HG03469 (cell line): ENCODE results near the gene SLC44A1.
"Not testable (repeated sequence)": the region's sequence is repeated elsewhere in the genome, so short reads cannot be mapped to it uniquely, and the experiment has no call there.

ENCODE experiments used
- ATAC-seq: cut with Tn5 transposase; IDR thresholded peaks from one replicate; pipeline ENCODE4 v1.9.1; 2021; ENCODE audit warnings: mild to moderate bottlenecking, moderate library complexity, moderate number of reproducible peaks; ENCODE audit not compliant: unreplicated experiment

The SLC44A1 gene

DNA sequence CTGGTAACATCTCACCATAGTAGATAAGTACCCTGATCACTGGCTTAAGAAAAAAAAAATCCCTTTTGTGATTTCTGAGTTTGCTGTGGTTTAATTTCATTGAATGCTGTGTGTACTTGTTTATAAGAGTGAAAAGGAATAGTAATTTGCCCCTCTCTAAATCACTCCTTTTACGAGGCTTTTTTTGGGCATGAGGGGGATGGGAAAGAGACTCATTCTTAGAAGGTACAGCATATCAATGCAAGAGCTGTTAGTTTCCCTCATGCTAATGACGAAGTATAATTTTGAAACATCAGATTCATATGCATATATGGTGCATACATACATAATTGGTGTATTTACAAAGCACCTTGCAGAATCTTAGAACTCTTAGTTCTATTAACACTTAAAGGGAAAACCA lies 2.4 kb upstream of the SLC44A1 start:
- no peak for ATAC-seq

DNA sequence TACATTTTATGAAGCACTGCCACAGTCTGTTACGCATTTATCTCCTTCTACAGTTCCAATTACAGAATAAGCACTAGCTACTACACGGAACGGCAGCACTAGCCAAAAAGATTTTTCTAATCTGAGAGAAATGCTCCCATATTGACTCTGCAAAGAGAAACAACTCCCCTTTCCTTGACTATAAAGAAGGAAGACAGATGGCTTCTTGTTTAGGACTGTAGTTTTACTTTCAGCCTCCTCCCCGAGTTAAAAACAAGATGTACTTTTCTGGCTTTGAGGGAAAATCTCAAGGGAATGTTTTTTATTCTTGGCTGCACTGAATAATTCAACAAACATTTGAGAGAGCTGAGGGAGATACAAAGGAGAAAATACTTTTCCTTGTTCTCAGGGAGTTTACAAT lies 1.9 kb upstream of the SLC44A1 start:
- no peak for ATAC-seq

DNA sequence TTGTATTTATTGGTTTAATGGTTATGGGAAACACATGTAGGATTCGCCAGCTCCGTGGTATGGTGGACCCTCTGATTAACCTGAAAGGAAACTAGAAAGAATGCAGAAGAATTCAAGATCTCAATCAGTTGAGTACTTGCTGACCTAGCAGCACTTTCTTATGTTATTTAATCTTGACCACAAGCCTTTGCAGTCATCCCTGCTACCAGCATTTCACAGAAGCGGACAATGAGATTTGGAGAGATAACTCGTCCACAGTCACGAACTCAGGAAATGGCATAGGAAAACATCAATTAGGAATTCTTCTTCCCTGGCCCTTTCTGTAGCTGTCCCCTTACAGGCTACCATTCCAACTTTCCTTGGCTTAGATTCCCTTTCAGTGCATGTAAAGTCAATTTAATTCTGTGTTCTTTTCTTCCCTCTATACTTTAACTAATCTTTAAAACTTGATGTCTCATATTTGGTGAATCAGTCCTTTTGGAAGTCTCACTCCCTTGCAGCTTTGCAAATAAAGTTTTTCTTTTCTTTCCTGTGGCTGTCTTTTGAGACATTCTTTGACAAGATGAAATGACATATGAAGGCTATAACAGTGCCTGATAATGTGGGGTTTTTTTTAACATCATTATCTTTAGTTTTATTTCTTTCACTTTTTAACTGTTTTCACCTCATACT lies 1.3 kb upstream of the SLC44A1 start:
- no peak for ATAC-seq

DNA sequence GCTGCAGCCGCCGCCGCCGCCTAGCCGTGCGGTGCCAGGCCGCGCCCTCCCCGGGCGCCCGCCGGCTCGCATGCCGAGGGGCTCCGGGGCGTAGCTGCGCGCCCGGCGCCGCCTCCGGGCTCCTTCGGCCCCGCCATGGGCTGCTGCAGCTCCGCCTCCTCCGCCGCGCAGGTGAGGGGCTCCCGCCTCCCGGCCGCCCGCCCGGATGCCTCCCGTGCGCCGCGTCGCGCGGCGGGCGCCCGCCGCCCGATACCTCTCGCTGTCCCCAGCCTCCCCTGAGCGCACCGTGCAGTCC lies 230 bp downstream of the SLC44A1 start:
- peak; percentile 35 for ATAC-seq

DNA sequence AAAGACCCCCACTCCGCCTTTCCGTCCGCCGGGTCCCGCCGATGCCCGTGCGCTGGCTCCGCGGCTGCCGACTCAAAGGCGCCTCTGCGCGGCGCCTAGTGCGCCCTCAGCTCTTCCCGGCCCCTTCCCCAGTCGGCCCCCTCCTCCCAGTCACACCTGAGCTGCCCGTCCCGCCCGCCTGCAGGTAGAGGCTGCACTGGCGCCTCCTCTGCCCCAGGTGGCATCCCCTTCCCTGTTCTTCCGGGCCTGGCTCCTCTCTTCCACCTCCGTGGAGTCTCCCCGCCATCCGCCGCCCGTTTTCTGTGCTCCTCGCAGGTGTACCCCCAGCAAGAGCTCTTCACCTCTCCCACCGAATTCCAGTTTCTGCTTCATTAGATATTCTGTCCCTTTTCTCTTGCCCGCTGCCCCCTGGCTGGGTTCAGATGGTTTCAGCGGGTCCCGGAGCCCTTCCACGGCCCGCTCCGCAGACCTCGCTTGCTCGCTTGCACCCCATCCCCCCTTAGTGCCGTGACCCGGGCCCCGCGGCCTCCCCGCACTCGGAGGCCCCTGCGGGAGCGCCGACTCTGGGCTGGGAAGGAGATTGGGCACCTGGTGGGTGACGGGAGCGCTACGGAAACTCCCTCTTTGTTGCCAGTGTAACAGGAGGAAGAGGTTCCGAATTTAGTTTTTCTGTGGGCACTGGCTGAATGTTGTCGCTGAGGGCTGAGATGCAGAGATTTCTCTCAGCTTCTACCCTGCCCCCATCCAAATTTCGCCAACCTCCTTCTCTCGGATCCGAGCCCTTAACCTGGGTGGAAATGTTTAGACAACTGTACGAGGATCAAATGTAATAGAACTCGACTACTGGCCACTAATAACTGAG lies 809 bp downstream of the SLC44A1 start:
- ATAC-seq, result no peak

DNA sequence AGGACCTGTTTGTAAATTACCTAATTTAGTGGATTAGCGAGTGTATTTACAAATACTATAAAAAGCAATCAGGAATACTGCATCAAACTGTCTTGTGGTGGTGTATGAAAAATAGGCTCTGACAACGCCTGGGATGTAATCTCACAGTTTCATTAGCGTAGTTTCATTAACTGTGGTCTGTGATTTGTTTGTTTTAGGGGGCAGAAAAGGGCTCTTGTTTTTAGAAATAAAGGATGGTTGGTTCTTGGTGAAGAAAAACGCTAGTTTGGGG lies 1.4 kb downstream of the SLC44A1 start:
- no peak for ATAC-seq

DNA sequence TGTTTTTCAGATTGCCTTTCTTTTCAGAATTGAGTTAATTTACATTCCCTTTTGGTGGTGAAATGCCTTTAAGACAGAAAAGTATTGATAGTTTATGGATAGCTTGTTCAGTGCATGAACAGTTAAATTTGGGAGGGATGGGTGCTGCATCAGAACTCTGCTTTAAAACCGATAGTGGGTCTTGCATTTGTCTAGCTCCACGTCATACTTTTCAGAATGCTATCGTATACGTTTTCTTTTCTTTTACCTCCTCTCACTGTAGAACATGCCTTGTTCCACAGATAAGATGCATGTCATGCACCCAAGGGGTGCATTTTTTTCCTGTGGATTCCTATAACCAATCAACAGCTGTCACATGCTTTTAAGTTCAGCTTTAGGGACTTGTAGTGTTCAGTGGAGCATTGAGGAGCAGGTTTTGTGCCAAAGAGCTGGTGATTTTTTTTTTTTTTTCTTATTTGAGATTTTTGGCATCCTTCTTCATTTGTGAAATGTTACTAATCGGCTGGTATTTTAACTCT lies 2.3 kb downstream of the SLC44A1 start:
- no peak for ATAC-seq

DNA sequence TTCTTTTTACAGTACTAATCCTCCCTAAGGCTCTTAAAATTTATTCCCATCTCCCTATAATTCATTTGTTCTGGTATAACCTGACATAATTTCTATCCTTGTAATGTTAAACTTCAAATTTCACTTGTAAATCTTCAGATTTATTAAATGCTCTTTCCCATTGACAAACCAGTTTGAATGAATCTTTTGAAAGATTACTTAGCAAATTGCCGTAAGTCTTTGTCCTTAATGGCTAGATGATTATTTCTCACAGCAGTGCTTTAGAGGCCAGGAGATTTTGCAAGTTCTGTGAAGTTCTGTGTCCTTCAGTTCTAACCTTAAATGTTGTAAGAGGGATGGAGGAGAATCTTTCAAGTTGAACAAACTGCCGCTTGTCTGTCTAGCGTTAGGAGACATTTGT lies 4.2 kb downstream of the SLC44A1 start:
- ATAC-seq, result no peak

DNA sequence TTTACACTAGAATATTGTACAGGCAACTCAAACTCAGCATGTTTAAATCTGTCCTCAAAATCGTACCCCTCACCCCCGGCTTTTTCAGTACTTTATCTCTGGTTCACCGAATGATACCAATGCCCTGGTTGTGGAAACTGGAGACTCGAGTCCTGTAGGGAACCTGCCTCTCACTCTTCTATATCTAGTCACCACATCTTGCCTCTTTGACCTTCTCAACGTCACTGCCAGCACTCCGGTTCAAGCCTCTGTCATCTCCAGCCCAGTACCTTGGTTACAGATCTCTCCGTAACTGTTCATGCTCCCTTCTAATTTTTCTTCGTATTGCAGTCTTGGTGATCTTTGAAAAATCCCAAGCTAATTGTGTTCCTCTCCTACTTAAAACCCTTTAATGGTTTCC lies 6.7 kb downstream of the SLC44A1 start:
- no peak for ATAC-seq

DNA sequence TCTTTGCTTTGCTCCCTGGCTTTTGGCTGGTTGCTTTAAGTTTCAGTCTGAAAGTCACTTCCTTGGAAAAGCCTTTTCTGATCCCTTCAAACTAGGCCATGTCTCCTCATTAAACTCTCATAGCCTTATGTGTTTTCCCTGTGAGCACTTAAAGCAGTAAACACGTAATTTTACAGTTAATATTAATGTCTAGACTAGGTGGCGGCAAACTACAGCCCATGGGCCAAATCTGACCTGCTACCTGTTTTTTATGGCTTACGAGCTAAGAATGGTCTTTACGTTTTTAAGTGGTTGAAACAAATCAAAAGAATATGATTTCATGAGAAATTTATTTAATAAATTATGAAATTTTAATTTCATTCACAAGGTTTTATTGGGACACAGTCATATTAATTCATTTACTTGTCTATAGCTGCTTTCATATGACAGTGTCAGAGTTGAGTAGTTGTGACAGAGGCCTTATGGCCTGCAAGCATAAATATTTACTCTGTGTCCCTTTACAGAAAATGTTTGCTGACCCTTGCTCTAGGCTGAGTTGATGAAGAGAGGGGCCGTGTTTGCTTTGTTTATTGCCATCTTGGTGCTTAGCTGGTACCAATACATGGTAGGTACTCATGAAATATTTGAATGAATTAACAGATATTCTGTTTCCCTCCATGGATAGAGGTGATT lies 7.4 kb downstream of the SLC44A1 start:
- ATAC-seq, result no peak

DNA sequence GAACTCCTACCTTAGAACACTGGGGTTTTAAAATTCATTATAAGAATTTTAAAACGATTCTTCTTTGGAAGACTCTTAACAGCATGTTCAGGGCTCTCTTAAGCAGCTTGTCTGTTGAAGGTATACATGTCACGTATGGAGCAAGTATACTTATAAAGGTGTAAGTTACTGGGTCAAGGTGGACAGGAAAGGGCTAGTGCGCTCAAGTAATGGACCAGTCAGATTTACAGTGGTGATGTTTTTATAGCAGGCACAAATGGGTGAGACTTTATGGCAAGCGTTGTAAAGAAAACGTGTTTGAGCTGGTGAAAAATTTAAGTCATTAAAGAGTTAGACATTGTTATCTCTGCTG lies 7.9 kb downstream of the SLC44A1 start:
- no peak for ATAC-seq

DNA sequence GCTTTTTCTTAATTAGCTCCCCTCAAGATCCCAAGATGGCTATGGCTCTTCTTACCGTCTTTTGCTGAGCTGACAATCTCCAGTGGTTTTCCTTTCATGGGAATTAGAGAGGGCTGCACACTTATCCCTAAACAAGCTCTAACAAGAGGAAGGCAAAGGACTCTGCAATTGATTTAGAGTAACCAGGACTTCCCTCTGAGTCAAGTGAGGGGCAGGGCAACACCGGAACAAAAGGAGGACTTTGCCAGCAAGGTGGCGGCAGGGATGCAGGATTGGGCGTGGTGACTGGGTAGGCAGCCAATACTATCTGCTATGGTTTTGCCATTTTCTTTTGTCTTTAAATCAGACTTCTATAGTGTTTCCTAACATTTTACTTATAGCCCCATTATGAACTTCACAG lies 9.8 kb downstream of the SLC44A1 start:
- no peak for ATAC-seq

DNA sequence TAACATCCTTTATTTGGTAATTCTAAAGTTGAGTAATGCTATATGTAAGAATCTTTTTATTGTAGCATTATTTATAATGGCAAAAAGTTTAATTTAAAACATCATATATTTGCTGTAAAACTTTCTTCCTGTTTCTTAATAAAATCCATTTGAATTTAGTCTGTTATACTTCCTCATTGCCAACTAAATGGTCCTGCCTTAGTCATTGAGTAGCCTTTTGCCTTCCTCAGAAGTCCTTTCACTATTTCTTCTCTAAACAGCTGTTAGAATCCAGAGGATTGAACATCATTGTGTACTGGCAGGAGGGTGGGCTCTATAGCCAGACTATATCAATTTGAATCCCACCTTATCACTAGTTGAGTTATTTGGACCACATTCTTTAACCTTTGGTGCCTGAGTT lies 11.0 kb downstream of the SLC44A1 start:
- no peak for ATAC-seq

DNA sequence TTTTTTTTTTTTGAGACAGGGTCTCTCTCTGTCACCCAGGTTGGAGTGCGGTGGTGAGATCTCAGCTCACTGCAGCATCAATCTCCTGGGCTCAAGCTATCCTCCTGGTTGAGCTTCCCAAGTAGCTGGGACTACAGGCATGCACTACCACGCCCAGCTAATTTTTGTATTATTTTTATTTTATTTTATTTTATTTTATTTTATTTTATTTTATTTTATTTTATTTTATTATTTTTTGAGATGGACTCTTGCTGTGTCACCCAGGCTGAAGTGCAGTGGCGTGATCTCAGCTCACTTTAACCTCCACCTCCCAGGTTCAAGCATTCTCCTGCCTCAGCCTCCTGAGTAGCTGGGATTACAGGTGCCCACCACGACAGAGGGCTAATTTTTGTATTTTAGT lies 12.1 kb downstream of the SLC44A1 start:
- ATAC-seq, result not testable (repeated sequence)

DNA sequence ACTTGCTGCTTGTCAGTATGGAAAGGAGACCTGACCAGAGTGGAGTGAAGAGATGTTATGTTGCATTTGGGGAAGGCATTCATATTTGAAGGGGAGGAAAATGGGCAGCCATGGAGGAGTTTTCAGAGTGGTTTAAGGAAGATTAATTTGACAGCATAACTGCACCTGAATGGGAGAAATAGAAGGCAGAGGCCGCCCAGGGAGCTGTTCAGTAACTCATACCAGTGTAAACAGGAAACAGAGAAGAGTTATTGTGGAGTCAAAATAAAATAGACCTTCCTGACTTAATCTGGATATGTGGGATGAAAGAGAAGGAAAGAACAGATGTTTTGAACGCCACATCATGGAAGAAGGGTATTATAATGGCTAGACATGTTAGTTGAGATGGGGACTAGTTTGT lies 13.4 kb downstream of the SLC44A1 start:
- ATAC-seq, result no peak

DNA sequence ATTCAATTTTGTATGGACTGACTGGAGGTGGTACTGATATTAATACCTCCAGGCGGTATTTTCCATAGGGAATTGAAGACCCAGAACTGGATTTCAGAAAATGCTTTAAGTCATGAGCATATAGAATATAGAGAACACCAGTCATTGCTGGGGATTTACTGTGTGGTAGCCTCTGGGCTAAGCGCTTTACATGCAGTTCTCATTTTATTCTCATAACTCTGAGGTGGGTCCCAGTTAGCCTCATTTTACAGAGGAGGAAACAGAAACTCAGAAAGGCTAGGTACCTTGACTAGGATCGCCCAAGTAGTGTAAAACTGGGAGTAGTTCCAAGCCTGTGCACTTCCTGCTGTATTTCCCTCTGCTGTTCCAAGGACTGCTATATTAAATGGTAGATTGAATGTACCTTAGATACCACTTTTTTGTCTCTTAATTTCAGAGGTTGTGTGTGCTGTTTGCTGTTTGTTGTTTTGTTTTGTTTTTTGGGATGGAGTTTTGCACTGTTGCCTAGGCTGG lies 13.8 kb downstream of the SLC44A1 start:
- ATAC-seq, result no peak

DNA sequence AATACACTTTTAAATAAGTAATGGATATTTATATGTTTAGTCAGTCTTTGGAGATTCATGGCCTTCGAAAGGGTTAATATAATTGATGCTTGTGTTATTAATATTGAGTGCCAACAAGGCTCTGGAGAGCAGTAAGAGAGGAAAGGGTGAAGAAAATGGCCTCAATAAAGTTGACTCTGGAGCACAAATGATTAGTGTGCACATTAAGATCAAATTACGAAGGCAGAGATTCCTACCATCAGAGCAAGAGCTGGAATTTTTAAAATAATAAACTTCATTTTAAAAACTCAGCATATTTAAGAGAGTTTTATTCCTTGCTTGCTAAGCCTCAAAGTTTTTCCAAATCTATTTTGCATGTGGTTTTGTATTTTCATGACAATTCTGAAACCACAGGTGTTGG lies 14.8 kb downstream of the SLC44A1 start:
- ATAC-seq, result no peak

DNA sequence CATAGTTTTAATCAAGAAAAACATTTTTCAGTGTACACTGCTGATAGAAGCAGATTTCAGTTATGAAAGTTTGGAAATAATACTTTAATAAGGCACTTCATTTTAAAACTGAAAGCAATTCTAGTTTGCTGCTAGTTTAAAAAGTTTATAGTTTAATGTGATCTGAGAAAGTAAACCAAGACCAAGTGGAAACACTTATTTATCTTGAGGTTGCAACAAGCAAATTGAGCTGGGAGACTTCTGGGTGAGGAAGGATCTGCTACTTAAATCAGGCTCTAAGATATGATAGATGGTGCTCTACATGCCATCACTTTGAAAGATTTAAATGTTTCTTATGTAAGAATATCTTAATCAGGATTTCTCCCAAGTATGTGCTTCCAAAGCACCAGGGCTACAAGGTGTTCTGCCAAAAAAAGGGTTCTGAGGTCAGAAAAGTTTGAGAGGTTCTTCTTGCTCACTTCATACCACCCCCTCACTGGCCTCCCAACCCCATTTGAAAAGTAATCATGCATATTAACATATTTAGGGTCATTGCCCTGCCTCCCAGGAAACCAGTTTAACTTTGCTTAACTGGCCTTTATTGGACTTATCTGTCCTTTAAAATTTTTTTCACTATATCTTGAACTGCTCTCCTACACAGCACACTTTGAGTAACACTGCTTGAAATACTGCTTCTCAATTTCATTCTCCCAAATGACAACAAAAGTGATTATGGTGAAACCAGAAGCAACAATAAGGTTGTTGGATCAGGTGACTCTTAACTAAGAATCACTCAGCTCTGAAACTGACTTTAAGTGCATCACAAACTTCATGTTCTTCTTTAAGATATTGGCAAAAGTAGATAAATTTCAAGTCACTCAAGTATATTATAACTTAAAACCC lies 15.5 kb downstream of the SLC44A1 start:
- no peak for ATAC-seq

DNA sequence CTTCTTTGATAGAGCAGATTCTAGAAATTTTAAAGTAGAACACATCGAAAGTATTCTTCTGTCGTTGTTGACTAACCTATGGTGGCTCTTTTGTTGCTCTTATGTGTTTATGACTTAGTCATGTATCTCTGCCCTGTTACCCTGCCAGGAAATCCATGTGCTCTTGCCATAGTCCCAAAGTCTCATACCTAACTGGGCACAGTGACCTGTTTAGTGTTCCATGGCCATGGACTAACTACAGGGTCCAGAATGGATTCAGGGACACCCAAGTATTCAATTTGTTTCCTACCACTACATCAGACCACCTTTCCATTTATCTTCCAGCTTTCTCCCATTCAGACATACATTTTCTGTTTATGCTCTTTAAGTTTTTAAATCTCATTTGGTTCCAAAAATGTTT lies 18.0 kb downstream of the SLC44A1 start:
- ATAC-seq, result no peak

DNA sequence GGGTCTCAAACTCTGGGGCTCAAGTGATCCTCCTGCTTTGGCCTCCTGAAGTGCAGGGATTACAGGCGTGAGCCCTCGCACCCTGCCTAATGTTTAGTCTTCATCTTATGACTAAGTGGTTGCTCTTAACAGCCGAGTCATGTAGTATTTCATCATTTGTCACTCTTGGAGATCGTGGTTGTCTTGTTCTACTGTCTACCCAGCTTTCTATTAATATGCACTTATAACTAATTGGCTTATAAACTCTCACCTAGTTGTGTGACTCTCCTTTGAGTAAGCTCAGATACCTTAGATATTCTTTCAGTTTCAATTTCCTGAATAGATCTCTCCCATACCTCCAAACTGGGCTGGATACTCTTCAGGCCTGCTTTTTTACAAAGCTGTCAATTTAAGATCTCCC lies 19.9 kb downstream of the SLC44A1 start:
- ATAC-seq, result no peak

DNA sequence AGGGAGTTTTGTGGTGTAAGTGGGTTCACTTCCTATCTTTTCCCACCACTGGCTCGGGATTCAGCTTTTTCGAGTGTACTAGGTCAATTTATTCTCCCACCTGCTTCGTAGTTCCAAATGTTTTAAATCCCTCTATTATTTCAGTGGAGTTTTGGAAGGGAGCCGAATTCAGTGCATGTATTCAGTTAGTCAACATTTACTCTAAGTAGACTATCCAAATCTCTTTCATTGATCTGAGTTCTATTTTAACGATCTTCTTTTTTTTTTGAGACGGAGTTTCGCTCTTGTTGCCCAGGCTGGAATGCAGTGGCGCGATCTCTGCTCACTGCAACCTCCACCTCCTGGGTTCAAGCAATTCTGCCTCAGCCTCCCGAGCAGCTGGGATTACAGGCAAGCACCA lies 23.8 kb downstream of the SLC44A1 start:
- ATAC-seq, result not testable (repeated sequence)
